ENCODE data around the gene TBC1D22A. TPM values are rescaled to one million over a fixed set of nuclear protein-coding genes. Genes with fewer than 3 reads are reported as not detected.

The TBC1D22A gene
- total and polyA plus RNA-seq, 2 donors (not counting 3 experiments of a cell fraction or from before 2014, with no cell fraction given) = 26.1 to 32.4 TPM

- H3K27me3 ChIP-seq (ENCODE audit: control insufficient read depth in 2 of 2, insufficient read depth in 2 of 2, low read length in 2 of 2) = no peaks in the 10 kb centered on the region
- ChIA-PET CTCF (interaction anchor here (1.0 kb wide), 1 partner anchor 21 kb away, joined by 3 read pairs; no protein-coding TSS in a partner anchor), POLR2A (no interaction called here)
- no peaks in the 10 kb centered on the region for H3K4me1 ChIP-seq (ENCODE audit: control insufficient read depth, extremely low read depth, insufficient read depth, low read length)
- no peak overlapping the region for H2AFZ ChIP-seq (ENCODE audit: low read depth, low read length)
- FAIRE-seq (no peak), DNase-seq (ENCODE audit: low read depth, low spot score) (no peak)
- H3K4me3 ChIP-seq (replicated peaks in 1 of 3; ENCODE audit: insufficient read depth in 1 of 3, low read depth in 1 of 3, low read length in 3 of 3) = no peak overlapping the region
- intact Hi-C loops (cut with micrococcal nuclease) (no loop called here), dilution Hi-C loops (cut with MboI; ENCODE audit: extremely low pct_ligation_motif_present, low sequenced_read_pairs) (no loop called here)
- H3K4me2 ChIP-seq (ENCODE audit: insufficient read depth, low read length) = no peak overlapping the region
- no peaks in the 10 kb centered on the region for H3K79me2 ChIP-seq (ENCODE audit: control insufficient read depth, insufficient read depth, low read length)
- no peak overlapping the region for H3K9ac ChIP-seq (replicated peaks; ENCODE audit: extremely low read depth, insufficient read depth, low read length)
- no peaks in the 10 kb centered on the region for H4K20me1 ChIP-seq (replicated peaks; ENCODE audit: control insufficient read depth, extremely low read depth, insufficient read depth, low read length)
- TF ChIP-seq FOS (IDR thresholded peaks at IDR 0.05; ENCODE audit: borderline replicate concordance, insufficient read depth, low read length) (no peak), EZH2 (IDR thresholded peaks at IDR 0.05; ENCODE audit: borderline replicate concordance, low read depth, low read length, severe bottlenecking) (no peak), MYC (IDR thresholded peaks at IDR 0.05; ENCODE audit: low read depth, low read length) (no peak), JUN (IDR thresholded peaks at IDR 0.05; ENCODE audit: borderline replicate concordance, insufficient read depth, insufficient read length, low read depth) (no peak), POLR2AphosphoS5 (IDR thresholded peaks at IDR 0.05; ENCODE audit: insufficient read depth, low read depth, low read length) (no peak), POLR2A (IDR thresholded peaks at IDR 0.05; ENCODE audit: low read depth, low read length) (no peak), GATA2 (IDR thresholded peaks at IDR 0.05; ENCODE audit: insufficient read depth, insufficient read length, low read depth, low read length) (no peak)
- TF ChIP-seq, protein P1, sequence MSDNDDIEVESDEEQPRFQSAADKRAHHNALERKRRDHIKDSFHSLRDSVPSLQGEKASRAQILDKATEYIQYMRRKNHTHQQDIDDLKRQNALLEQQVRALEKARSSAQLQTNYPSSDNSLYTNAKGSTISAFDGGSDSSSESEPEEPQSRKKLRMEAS (IDR thresholded peaks at IDR 0.05; ENCODE audit: insufficient read depth, insufficient read length) = no peak
- TF ChIP-seq, protein P2, sequence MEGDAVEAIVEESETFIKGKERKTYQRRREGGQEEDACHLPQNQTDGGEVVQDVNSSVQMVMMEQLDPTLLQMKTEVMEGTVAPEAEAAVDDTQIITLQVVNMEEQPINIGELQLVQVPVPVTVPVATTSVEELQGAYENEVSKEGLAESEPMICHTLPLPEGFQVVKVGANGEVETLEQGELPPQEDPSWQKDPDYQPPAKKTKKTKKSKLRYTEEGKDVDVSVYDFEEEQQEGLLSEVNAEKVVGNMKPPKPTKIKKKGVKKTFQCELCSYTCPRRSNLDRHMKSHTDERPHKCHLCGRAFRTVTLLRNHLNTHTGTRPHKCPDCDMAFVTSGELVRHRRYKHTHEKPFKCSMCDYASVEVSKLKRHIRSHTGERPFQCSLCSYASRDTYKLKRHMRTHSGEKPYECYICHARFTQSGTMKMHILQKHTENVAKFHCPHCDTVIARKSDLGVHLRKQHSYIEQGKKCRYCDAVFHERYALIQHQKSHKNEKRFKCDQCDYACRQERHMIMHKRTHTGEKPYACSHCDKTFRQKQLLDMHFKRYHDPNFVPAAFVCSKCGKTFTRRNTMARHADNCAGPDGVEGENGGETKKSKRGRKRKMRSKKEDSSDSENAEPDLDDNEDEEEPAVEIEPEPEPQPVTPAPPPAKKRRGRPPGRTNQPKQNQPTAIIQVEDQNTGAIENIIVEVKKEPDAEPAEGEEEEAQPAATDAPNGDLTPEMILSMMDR (IDR thresholded peaks at IDR 0.05; ENCODE audit: extremely low read depth in 1 of 2, insufficient read depth in 1 of 2, low read depth in 1 of 2, low read length in 2 of 2) = no peak
- BruUV-seq (replicated peaks) = no TSS peak
- H3K27ac ChIP-seq (ENCODE audit: insufficient read depth, low read depth, low read length) = no peak overlapping the region
- no peaks in the 10 kb centered on the region for H3K36me3 ChIP-seq (ENCODE audit: control insufficient read depth in 2 of 2, extremely low read depth in 1 of 2, insufficient read depth in 2 of 2, low read length in 2 of 2)
- no peaks in the 10 kb centered on the region for H3K9me1 ChIP-seq (replicated peaks; ENCODE audit: control insufficient read depth, extremely low read depth, insufficient read depth, low read length)
- H3K9me3 ChIP-seq (replicated peaks; ENCODE audit: control insufficient read depth, insufficient read depth, low read length) = no peaks in the 10 kb centered on the region
These were observed 366.3 kb downstream of the TBC1D22A start for GRCh38 chr22:47128622-47129215.
